HG03460 (cell line): ENCODE data around the gene CCDC6.
"Not testable (repeated sequence)": the region's sequence is repeated elsewhere in the genome, so short reads cannot be mapped to it uniquely, and the experiment has no call there.

Source experiments
- ATAC-seq: cut with Tn5 transposase; IDR thresholded peaks from one replicate; pipeline ENCODE4 v1.9.1; 2021; ENCODE audit not compliant: unreplicated experiment

CCDC6 gene

GRCh38 chr10:59771162-59771807, 135.1 kb downstream of the CCDC6 start:
- no peak for ATAC-seq

- ATAC-seq: no peak
These were observed 135.7 kb downstream of the CCDC6 start for GRCh38 chr10:59770689-59771088.

- no peak for ATAC-seq
These were observed 143.9 kb downstream of the CCDC6 start for GRCh38 chr10:59762505-59762904.

- ATAC-seq: no peak
These were observed 148.4 kb downstream of the CCDC6 start for GRCh38 chr10:59757966-59758365.

- ATAC-seq: no peak
These were observed 151.4 kb downstream of the CCDC6 start for GRCh38 chr10:59754951-59755350.

- no peak for ATAC-seq
These were observed 153.1 kb downstream of the CCDC6 start, which contains the start of gene MRLN for GRCh38 chr10:59753267-59753666. MRLN (minus strand) TSS chr10:59753455.

DNA sequence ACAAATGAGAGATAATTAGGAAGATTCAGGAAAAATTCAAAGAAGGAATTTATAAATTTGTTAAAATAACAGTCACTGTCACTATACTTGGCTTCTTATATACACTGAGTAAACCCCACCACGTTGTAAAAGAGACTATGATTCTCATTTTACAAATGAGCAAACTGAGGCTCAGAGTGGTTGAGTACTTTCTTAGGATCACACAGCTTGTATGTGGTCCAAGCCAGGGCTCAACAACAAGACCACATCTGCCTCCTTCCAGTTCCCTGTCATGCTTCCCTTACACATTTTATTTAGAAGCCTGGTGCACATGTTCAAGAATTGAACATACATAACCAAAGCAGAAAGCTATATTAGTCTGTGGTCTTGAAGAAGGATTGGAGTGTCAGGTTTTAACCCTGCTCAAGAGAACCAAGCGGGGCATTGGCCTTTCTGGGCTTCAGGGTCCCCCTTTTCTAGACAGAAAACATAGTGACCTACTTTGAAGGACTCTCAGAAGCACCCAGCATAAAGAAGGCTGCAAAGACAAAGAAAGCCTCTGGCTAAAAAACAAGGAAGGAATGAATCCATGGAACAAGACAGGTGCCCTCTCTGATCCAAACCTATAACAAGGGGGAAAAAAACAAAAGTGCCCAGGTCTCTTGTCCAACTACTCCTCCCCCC, 153.9 kb downstream of the CCDC6 start:
- no peak for ATAC-seq

DNA sequence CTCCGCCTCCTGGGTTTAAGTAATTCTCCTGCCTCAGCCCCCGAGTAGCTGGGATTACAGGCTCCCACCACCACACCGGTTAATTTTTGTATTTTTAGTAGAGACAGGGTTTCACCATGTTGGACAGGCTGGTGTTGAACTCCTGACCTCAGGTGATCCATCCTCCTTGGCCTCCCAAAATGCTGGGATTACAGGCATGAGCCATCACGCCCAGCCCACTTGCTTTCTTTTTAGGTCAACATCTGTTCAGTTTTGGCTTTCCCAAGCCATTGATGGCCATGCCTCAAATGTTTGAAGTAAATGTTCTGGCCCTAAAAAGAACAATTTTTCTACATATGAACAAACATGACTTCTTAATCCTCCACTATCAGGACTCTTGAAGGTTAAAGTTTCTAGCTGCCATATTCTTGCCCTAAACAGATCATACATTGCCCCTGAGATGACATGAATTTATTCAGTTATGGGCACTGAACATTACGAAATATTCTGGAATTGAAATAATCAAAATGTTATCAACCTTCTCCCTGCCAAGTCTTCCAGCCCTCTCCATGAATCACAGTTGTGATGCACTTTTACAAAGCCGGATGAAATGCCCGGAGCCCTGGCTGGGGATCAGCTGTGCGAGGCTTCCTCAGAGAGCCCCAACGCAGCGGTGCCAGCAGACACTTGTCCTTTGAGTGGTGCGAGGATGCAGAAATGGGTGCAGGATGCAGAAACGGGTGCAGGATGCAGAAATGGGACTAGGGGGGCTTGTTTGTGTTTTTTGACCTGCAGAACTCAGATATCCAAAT, 156.0 kb downstream of the CCDC6 start:
- ATAC-seq: no peak

GRCh38 chr10:59748834-59749233, 157.5 kb downstream of the CCDC6 start:
- ATAC-seq: no peak

- ATAC-seq: no peak
These were observed 161.1 kb downstream of the CCDC6 start for GRCh38 chr10:59745163-59745650.

DNA sequence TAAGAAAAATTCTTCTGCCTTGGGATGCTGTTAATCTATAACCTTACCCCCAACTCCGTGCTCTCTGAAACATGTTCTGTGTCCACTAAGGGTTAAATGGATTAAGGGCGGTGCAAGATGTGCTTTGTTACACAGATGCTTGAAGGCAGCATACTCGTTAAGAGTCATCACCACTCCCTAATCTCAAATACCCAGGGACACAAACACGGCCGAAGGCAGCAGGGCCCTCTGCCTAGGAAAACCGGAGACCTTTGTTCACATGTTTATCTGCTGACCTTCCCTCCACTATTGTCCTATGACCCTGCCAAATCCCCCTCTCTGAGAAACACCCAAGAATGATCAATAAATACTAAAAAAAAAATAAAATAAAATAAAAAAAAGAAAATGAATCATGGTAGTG, 161.6 kb downstream of the CCDC6 start:
- not testable (repeated sequence) for ATAC-seq

GRCh38 chr10:59744156-59744555, 162.2 kb downstream of the CCDC6 start:
- ATAC-seq: not testable (repeated sequence)

- no peak for ATAC-seq
These were observed 164.8 kb downstream of the CCDC6 start for GRCh38 chr10:59741583-59741982.

DNA sequence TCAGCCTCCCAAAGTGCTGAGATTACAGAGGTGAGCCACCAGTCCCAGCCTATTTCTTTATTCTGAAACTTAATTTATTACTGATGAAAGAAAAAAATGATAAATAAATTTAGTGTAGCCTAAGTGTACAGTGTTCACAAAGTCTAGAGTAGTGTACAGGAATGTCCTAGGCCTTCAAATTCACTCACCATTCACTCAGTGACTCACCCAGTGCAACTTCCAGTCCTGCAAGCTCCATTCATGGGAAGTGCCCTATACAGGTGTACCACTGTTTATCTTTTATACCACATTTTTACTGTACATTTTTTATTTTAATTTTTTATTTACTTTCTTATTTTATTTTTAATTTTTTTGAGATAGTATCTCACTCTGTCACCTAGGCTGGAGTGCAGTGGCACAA, 165.3 kb downstream of the CCDC6 start:
- ATAC-seq: no peak
